ENCODE measurements around the gene YAP1.
A peak's percentile ranks its signal among the peaks of the same experiment; 100 is the strongest.
"Not testable (repeated sequence)": the region's sequence is repeated elsewhere in the genome, so short reads cannot be mapped to it uniquely, and the experiment has no call there.

The YAP1 gene

GRCh38 chr11:102244681-102245409 lies 134.6 kb downstream of the YAP1 start:
- no peak for DNase-seq

- DNase-seq, result no peak
Observed at GRCh38 chr11:102251423-102251822, 141.2 kb downstream of the YAP1 start.

DNA sequence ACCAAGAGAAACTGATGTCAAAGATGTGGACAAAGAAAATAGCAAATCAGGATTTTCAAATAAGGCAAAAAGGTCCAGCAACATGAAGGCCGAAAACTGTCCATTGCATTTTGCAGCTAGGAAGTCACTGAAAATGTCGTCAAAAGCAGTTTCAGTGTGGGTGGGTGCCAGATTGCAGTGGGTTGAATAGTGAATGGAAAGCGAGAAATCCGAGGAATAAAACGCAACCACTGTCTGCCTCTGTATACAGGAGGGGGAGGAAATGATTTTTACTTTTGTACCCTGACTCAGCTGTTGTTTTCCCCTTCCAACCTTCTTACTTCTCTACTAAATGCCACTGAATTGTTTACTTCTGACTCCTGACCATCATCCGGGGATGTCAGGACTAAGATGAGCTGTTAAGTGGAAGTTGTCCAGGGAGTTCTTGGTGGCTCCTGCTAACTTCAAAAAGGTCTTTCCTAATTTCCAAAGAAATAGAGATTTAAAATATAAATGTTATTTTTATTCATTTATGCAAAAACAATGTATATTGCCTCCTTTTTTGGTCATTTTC lies 142.2 kb downstream of the YAP1 start:
- no peak for DNase-seq

- DNase-seq, result peak in 2 of 3 experiments; percentile 36 to 66
Observed at GRCh38 chr11:102253020-102253715, 142.9 kb downstream of the YAP1 start.

DNA sequence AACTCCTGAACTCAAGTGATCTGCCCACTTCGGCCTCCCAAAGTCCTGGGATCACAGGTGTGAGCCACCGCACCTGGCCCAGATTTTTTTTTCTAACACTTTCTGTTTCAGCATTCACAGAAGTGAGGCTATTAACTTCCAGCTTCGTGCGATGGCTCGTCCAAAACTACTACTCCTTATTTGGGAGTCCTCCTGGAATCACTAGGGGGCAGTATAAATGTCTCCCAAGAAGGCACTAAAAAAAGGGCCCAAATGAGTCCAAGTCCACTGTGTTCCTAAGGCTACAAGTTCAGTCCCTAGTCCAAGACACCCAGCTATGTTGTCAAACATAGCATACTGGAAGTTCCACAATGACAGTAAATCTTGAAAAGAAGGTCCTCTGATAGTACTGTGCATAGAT lies 143.8 kb downstream of the YAP1 start:
- no peak for DNase-seq

DNA sequence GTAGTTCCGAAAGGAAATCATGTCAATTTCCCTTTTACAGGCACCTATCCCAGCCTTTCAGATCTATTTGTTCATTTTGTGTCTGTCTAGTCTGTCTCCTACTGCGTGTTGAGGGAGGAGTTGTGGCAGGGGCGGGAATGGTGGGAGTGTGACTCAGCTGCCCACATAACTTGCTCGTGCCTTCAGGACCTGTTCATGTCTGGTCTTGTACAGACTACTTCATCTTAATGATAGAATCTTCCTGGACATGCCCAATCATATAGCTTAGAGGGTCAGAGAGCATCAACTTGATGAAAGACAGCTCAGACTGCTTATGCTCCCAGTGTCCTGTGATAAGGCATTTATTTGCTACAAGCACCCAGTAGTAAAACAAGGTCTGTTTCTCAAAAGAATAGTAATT lies 146.0 kb downstream of the YAP1 start:
- no peak for DNase-seq

DNA sequence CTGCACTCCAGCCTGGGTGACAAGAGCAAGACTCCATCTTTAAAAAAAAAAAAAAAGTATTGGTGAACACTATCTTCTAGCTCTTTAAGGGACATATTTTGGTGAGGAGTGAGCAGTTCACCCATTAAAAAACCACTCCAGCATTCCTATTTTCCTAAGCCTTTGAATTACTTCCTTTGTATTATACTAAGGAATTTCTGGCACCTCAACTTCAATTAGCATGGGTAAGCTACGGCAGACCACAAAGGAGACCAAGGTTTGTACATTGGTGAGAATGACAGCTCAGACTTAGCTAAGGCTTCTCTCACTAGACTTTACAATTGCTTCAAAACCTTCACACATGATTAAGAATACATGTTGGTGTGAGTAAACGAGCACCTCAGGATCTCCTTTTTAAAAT lies 150.0 kb downstream of the YAP1 start:
- DNase-seq, result no peak

DNA sequence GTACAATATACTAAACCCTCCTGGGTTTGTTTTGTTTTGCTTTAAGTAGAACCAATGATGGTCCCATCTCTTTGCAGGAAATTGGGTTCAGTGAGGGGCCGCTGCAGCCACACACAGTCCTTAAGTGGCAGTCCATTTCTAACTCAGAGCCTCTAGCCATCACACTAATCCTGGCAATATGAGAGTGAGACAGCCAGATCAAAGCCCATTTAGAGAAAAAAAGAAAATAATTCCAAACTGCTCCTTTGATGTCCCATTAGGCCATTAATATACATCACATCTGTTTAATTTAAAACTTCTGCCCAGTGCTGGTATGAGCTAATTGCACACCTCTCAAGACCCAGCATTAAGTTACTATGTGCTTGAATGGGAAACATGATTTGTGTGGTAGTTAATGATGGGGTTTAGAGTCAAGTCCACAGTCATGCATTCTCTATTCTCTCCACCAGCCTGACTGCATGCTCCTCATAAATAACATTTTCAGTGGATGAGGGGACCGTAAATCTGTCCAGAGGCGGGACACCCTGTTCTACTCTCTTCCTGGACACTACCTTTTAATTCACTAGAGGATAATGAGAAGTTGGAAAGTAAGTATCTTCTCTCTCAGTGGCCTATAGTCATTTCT lies 153.2 kb downstream of the YAP1 start:
- DNase-seq, result peak in 1 of 3 experiments; percentile 66

- DNase-seq, result not testable (repeated sequence)
Observed at GRCh38 chr11:102264704-102265103, 154.5 kb downstream of the YAP1 start.

DNA sequence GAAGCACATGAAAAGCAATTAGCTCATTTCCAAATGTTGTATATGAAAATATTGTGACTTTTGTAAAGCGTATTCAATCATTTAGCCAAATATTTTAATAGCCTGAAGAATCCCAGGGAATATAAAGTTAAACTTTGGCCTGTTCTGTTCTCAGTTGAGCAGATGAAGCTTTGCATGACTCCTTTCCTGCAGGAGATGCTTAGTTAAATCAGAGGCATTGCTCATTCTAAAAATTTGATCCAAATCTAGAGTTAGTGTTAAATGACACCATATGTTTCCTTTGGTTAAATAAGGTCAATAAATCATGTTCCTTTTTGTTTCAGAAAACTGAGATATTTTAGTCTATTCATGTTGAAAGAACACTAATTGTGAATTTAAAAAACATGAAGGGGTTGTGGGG lies 155.9 kb downstream of the YAP1 start:
- DNase-seq, result no peak

- no peak for DNase-seq
Observed at GRCh38 chr11:102267609-102268008, 157.4 kb downstream of the YAP1 start.

GRCh38 chr11:102268083-102268984 lies 158.1 kb downstream of the YAP1 start:
- DNase-seq, result peak; percentile 89 to 95 (median 91)

DNA sequence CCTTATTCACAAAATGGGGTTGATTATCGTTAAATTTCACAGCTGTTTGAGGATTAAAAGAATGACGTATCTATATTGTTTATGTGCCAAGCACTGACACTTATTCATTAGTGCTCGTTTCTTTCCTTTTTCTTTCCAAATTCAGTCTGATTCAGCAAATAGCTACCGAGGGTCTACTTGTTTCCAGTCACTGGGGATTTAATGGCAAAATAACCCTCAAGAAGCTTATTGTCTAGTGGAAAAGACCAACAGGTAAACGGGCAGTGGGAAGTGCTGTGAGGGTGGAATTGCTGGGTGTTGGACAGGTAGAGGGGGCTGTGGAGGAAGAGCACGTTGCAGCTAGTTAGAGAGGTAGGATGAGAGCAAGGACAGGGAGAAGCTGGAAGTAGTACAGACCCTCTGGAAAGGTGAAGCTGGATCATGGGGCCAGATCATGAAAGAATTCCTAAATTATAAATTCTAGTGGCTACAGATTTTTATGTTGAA lies 158.8 kb downstream of the YAP1 start:
- DNase-seq, result peak in 1 of 3 experiments; percentile 57

- no peak for DNase-seq
Observed at GRCh38 chr11:102269927-102270326, 159.7 kb downstream of the YAP1 start.

GRCh38 chr11:102272047-102272824 lies 162.0 kb downstream of the YAP1 start:
- DNase-seq, result no peak

DNA sequence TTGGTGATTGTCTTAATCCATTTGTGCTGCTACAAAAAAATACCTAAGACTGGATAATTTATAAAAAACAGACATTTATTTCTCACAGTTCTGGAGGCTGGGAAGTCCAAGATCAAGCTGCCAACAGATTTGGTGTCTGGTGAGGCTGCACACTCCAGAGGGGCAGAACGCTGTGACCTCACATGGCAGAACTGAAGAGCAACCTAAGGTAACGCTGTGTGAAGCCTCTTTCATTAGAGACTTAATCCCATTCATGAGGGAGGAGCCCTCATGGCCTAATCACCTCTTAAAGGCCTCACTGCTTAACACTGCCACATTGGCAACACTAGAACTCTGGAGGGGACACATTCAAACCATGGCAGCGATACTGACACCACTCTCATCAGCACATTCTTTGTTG lies 164.4 kb downstream of the YAP1 start:
- DNase-seq, result no peak

DNA sequence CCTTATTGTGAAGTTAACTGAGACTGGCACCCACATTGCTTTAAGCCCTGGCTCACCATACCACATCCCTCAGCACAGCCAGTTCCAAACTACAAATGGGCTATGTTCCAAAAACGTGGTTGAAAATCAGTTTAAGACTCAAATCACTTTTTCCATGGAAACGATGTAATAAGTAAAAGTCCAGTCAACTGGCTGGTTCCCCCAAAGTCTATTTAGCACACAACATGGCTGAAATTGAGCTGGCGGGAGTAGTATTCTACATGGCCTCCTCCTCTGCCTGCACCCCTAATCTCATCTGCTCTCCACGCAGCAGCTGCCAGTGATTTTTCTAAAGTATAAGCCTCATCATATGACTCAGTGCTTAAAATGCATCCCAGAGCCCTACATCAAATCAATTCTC lies 166.1 kb downstream of the YAP1 start:
- DNase-seq, result no peak

- DNase-seq, result no peak
Observed at GRCh38 chr11:102276783-102277182, 166.5 kb downstream of the YAP1 start.

GRCh38 chr11:102279641-102280170 lies 169.5 kb downstream of the YAP1 start:
- DNase-seq, result no peak

DNA sequence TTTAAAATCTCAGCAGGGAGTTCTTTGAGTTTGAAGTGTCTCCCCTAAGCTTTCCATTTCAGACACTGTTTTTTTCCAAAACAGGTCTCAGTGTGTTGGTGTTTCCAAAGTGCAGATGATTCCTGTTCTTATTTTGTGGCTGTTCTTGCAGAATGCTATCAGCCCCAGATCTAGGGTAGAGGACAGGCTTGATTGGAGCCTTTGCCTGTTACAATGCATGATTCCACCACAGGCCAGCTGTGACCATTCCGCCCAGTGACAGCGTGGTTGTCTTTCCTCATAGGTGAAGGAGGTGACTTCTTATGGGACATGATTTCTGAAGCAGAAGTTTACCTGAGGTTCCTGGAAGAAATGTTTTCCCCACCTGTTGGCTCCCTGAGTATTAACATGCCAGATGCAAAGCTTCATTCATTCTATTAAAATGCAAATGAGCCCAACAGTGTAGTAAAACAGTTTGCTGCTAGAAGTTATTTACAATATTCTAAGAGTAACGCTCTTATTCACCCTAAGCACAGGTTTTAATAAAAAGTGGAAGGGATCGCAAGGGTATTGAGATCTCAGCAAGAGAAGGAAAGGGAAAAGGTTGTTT lies 170.1 kb downstream of the YAP1 start:
- no peak for DNase-seq

All from NCI-H1417 (cell line).